IPS-20b (cell line): ENCODE results near the gene MARCO.
"Not testable (repeated sequence)": the region's sequence is repeated elsewhere in the genome, so short reads cannot be mapped to it uniquely, and the experiment has no call there.

Source experiments
- H3K27ac ChIP-seq: one replicate; pipeline ENCODE4 v1.5.1; 2013; ENCODE audit warnings: low read length
- H3K27me3 ChIP-seq: 2 replicates; pipeline ENCODE4 v1.6.1; 2013; ENCODE audit warnings: mild to moderate bottlenecking, low read length, inconsistent platforms; ENCODE audit not compliant: insufficient read depth
- H3K36me3 ChIP-seq: 2 replicates; pipeline ENCODE4 v1.6.1; 2013; ENCODE audit warnings: low read depth, mild to moderate bottlenecking, inconsistent platforms, low read length, moderate library complexity; ENCODE audit not compliant: insufficient read depth
- H3K4me1 ChIP-seq: 2 replicates; pipeline ENCODE4 v1.6.1; 2013; ENCODE audit warnings: mild to moderate bottlenecking, control low read depth, inconsistent platforms, low read length, moderate library complexity; ENCODE audit not compliant: insufficient read depth
- H3K4me3 ChIP-seq: 2 replicates; pipeline ENCODE4 v1.5.1; 2013; ENCODE audit warnings: mild to moderate bottlenecking, low read length, inconsistent platforms
- H3K9ac ChIP-seq: 2 replicates; pipeline ENCODE4 v1.6.1; 2013; ENCODE audit warnings: low read depth, mild to moderate bottlenecking, inconsistent platforms, low read length, moderate library complexity
- H3K9me3 ChIP-seq: 2 replicates; pipeline ENCODE4 v1.6.1; 2013; ENCODE audit warnings: mild to moderate bottlenecking, low read depth, low read length, inconsistent platforms; ENCODE audit not compliant: insufficient read depth

MARCO gene

DNA sequence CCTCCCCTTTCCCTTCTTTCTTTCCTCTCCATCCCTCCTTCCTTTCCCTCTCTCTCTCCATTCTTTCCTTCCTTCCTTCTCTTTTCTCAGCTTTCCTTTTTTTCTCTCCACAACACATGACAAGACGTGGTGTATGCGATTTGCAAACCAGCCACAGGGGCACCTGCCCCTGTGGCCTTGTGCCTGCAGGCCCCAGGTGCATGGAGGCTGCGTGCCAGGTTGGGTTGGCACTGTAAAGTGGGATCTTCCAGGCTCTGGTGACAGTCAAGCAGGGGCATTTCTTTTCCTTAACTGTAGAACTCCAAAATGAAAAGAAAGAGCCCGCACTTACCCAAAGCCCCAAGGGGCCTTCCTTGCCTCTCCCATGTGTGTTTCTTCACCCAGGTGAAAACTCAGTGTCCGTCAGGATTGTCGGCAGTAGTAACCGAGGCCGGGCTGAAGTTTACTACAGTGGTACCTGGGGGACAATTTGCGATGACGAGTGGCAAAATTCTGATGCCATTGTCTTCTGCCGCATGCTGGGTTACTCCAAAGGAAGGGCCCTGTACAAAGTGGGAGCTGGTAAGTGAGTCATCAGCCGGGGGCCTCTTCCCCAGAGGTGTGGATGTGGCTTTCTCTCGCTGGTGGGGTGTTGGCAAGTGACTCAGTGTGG lies 50.9 kb downstream of the MARCO start:
- H3K9me3 ChIP-seq = no peaks in the 10 kb centered on the region
- no peak overlapping the region for H3K27ac ChIP-seq
- no peak overlapping the region for H3K4me3 ChIP-seq
- H3K27me3 ChIP-seq = no peaks in the 10 kb centered on the region
- H3K4me1 ChIP-seq = no peaks in the 10 kb centered on the region
- no peak overlapping the region for H3K9ac ChIP-seq
- no peaks in the 10 kb centered on the region for H3K36me3 ChIP-seq

DNA sequence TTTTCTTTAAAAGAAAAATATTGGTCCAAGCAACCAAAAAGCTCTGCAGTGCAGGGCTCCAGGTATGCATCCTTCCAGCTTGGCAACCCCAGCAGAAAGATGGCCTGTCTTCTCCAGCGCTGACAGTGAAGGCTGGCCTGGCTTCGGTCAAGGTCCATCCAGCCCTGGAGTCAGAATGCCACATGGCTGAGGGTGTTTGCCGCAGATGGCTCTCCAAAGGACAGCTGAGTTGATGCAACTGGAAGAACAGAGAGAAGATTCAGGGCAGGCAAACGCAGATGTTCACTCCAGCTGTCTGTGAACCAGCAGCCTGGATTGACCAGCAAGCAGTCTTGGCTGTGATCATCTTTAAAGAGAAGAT lies 51.4 kb downstream of the MARCO start:
- Histone ChIP-seq H3K9me3 (no peaks in the 10 kb centered on the region), H3K36me3 (no peaks in the 10 kb centered on the region), H3K27ac (no peak overlapping the region), H3K27me3 (no peaks in the 10 kb centered on the region), H3K4me1 (no peaks in the 10 kb centered on the region), H3K4me3 (no peak overlapping the region), H3K9ac (no peak overlapping the region)

DNA sequence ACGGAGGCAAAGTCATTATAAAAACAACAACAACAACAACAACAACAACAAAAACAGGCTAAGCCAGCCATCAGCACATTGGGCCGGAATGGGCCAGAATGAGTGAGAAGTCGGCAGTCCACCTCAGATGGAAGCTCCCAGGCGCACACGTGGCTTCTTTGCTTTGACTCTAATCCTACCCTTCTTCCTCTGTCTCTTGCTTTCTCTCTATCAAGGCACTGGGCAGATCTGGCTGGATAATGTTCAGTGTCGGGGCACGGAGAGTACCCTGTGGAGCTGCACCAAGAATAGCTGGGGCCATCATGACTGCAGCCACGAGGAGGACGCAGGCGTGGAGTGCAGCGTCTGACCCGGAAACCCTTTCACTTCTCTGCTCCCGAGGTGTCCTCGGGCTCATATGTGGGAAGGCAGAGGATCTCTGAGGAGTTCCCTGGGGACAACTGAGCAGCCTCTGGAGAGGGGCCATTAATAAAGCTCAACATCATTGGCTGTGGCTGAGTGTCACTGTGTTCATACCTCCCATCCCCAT lies 52.2 kb downstream of the MARCO start:
- Histone ChIP-seq H3K27me3 (no peaks in the 10 kb centered on the region), H3K9ac (no peak overlapping the region), H3K9me3 (no peaks in the 10 kb centered on the region), H3K4me3 (no peak overlapping the region), H3K27ac (no peak overlapping the region), H3K36me3 (no peaks in the 10 kb centered on the region), H3K4me1 (no peaks in the 10 kb centered on the region)

DNA sequence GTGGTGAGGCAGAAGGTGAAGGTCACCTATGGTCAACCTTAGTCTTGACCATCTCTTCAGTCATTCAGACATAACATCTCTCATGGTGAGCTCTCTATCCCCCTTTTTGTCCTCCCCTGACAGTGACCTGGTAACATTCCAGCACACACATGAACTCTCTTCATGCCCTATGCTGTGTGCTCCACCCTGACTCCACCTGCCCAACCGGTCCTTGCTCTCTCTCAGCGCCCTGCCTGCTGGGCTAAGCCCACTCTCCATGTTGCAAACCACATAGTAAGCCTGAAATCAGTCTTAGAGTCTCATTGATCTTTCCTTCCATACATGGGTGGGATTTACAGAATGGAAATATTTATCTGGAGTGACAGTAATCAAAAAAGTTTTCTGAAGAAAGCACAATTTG lies 52.8 kb downstream of the MARCO start:
- Histone ChIP-seq H3K27me3 (no peaks in the 10 kb centered on the region), H3K4me3 (no peak overlapping the region), H3K4me1 (no peaks in the 10 kb centered on the region), H3K9me3 (no peaks in the 10 kb centered on the region), H3K9ac (no peak overlapping the region), H3K36me3 (no peaks in the 10 kb centered on the region), H3K27ac (no peak overlapping the region)

DNA sequence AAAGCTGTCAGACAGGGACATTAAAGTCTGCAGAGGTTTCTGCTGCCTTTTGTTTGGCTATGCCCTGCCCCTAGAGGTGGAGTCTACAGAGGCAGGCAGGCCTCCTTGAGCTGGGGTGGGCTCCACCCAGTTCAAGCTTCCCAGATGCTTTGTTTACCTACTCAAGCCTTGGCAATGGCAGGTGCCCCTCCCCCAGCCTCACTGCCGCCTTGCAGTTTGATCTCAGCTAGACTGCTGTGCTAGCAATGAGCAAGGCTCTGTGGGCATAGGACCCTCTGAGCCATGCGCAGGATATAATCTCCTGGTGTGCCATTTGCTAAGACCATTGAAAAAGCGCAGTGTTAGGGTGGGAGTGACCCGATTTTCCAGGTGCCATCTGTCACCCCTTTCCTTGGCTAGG lies 61.9 kb downstream of the MARCO start:
- not testable (repeated sequence) for H3K4me3 ChIP-seq, H3K27me3 ChIP-seq, H3K27ac ChIP-seq, H3K4me1 ChIP-seq, H3K36me3 ChIP-seq, H3K9ac ChIP-seq, H3K9me3 ChIP-seq

DNA sequence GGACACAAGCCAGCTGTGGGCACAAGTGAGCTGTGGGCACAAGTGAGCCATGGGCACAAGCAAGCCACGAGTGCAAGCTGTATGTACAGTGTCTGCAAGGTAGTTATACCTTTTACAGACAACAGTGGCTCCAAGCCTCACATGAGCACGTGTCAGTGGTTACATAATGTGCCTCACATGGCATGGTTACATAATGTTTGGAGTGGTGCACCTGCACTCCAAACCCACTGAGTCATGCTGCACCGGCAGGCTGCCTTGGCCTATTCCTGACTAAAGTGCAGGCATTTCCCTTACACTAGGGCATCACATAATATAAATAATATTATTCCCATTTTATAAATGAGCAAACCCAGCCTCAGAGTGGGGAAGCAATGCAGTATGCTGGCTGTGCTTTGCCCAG lies 62.6 kb downstream of the MARCO start:
- Histone ChIP-seq H3K9me3 (peaks cover 8% of the 10 kb centered on the region), H3K27ac (no peak overlapping the region)

DNA sequence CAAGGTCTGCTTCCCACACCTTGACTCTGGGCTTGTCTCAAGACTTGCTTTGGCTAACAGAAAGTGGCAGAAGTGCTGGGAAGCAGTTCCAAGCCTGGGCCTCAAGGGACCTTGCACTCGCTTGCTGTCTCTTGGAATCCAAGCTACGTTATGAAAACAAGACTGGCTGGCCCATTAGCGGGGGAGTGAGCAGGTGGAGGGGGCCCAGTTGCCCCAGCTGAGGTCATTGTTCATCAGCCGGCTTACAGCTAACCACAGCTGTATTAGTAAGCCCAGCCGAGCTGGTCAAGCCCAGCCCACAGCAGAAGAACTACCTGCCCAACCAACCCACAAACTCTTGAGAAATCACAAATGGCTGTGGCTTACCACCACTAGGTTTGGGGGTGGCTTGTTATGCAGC lies 63.1 kb downstream of the MARCO start:
- peaks cover 8% of the 10 kb centered on the region for H3K9me3 ChIP-seq
- H3K36me3 ChIP-seq = no peaks in the 10 kb centered on the region
- H3K27ac ChIP-seq = no peak overlapping the region
- H3K9ac ChIP-seq = no peak overlapping the region
- no peak overlapping the region for H3K4me3 ChIP-seq
- peaks cover 6% of the 10 kb centered on the region for H3K27me3 ChIP-seq
- H3K4me1 ChIP-seq = no peaks in the 10 kb centered on the region

More for the DNA sequence above, 62.6 kb downstream of the MARCO start:
- Histone ChIP-seq H3K4me1 (no peaks in the 10 kb centered on the region), H3K9ac (no peak overlapping the region), H3K4me3 (no peak overlapping the region), H3K36me3 (no peaks in the 10 kb centered on the region), H3K27me3 (peaks cover 2% of the 10 kb centered on the region; the same call in 1 of the 2 replicates)

DNA sequence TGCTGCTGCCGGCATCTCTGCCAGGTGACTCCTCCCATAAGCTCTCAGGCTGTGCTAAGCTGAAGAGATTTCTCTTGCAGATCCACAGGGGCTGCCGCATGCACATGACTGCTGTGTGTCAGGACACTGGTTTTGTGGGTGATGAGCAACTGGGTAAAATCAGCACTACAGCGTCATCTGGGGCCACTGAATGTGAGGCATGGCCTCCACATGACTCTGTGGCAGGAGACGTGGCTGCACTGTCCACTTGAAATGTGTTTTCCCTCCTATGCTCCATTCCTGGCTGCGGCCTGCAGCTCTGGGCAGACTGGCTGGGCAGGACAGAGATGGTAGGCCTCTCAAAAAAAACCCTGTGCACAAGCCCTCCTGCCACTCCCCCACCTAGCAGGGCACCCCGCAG lies 63.6 kb downstream of the MARCO start:
- H3K9ac ChIP-seq = no peak overlapping the region
- no peaks in the 10 kb centered on the region for H3K36me3 ChIP-seq
- no peak overlapping the region for H3K4me3 ChIP-seq
- no peaks in the 10 kb centered on the region for H3K4me1 ChIP-seq
- peaks cover 11% of the 10 kb centered on the region for H3K27me3 ChIP-seq
- peaks cover 8% of the 10 kb centered on the region for H3K9me3 ChIP-seq
- no peak overlapping the region for H3K27ac ChIP-seq

DNA sequence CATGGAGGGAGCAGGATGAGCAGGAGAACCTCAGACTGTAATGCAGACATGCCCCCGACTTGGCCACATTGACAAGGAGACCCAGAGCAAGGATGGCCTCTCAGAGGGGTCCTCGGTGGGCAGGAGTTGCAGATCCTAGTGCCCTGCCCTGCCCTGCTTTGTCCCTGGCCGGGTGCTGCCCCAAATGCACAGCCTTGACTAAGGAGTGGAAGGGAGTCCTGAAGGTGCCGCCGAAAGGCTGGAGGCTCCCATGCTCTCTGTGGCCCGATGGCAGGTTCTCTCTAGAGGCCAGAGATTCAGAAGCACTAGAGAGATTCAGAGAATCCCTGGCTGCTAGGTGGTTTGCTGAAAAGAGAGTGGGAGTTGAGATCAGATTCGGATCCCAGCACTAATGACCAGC lies 64.4 kb downstream of the MARCO start:
- peaks cover 20% of the 10 kb centered on the region for H3K27me3 ChIP-seq
- no peak overlapping the region for H3K27ac ChIP-seq

DNA sequence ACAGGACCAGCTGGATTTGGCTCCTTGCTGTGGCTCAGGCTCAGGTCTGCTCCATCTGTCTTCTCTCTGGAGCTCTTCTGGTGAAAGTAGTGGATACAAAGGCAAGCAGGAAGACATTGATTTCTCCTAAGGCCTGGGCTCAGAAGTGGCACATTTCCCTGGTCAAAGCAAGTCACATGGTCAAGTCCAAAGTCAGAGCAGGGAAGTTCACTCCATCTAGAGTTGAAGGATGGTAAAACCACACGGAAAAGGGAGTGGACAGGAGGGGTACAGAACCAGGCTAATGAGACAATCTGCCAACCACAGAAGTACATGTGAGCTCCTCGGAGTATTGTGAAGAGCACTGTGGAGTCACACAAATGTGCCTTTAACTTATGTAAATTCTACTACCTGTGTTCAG lies 66.1 kb downstream of the MARCO start:
- Histone ChIP-seq H3K27me3 (peaks cover 29% of the 10 kb centered on the region), H3K4me3 (no peak overlapping the region), H3K4me1 (no peaks in the 10 kb centered on the region), H3K36me3 (no peaks in the 10 kb centered on the region), H3K9me3 (peaks cover 8% of the 10 kb centered on the region), H3K27ac (no peak overlapping the region), H3K9ac (no peak overlapping the region)

More for the DNA sequence above, 64.4 kb downstream of the MARCO start:
- Histone ChIP-seq H3K9ac (no peak overlapping the region), H3K36me3 (no peaks in the 10 kb centered on the region), H3K9me3 (peaks cover 8% of the 10 kb centered on the region), H3K4me1 (no peaks in the 10 kb centered on the region), H3K4me3 (no peak overlapping the region)

DNA sequence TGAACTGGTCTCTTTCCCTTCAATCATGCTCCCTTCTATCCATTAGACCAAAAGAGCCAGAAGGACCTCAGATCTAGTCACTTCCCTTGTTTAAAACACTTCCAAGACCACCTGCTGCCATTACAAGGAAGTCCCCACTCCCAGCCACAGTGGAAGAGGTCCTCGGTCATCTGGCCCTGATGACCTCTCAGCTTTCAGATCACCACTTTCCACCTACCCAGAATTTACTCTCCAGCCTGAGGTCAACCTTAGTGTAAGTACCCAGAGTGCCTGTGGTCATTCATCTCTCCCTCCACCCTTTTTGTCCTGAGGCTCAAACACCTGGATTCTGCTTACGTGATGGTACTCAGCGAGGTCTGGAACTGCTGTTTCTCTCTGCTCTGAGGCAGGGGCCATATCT lies 67.1 kb downstream of the MARCO start:
- H3K9ac ChIP-seq = no peak overlapping the region

DNA sequence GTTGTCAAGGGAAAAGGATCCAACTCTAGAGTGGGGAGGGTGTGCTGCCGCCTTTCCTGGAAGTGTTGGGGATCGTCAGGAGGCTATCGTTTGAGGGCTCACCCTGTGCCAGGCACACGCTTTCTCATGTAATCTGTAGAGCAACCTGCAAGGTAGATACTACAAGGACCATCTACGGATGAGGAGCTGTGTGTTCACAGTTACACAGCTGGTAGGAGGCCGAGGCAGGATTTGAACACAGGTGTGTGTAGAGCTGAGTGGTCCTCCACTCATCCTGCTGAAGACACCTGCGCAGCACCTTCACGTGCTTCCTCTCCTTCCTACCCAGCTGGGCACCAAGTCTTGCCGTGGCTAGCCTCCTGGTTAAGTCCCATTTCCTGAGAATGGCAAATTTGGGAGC lies 68.3 kb downstream of the MARCO start:
- Histone ChIP-seq H3K4me3 (no peak overlapping the region), H3K9ac (no peak overlapping the region), H3K36me3 (no peaks in the 10 kb centered on the region), H3K4me1 (no peaks in the 10 kb centered on the region), H3K27me3 (peaks cover 29% of the 10 kb centered on the region), H3K9me3 (no peaks in the 10 kb centered on the region), H3K27ac (no peak overlapping the region)

More for the DNA sequence above, 67.1 kb downstream of the MARCO start:
- no peak overlapping the region for H3K27ac ChIP-seq
- no peaks in the 10 kb centered on the region for H3K4me1 ChIP-seq
- no peak overlapping the region for H3K4me3 ChIP-seq
- no peaks in the 10 kb centered on the region for H3K36me3 ChIP-seq
- H3K27me3 ChIP-seq = peaks cover 29% of the 10 kb centered on the region
- peaks cover 5% of the 10 kb centered on the region for H3K9me3 ChIP-seq
